Measurements from ENCODE around the gene SCAND1. TPM values are rescaled to one million over a fixed set of nuclear protein-coding genes. Genes with fewer than 3 reads are reported as not detected.
"Not testable (repeated sequence)": the region's sequence is repeated elsewhere in the genome, so short reads cannot be mapped to it uniquely, and the experiment has no call there.

Gene SCAND1
- total RNA-seq, 3 donors from 2014 or later = 87.5 to 103 (median 89.6) TPM

DNA sequence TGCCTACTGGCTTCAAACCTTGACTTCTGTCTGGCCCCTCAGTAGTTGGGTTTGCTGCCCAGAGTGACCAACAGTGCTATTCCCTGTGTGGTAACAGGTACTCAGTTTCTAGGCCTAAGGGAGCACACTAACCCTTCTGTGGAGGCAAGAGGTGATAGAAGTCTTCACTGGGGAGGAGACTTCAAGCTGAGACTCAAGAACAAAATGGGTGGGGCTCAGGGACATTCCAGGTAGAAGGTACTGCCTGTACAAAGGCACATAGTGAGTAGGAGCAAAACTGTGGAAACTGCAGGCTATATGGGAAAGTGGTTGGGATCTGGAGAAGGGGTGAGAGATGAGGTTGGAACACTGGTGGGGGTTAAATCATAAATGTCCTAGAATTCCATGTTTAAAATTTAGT lies 2.3 kb upstream of the SCAND1 start:
- H3K4me3 ChIP-seq = no peak overlapping the region
- H3K27me3 ChIP-seq = no peaks in the 10 kb centered on the region
- no peaks in the 10 kb centered on the region for H3K36me3 ChIP-seq
- H3K9me3 ChIP-seq = no peaks in the 10 kb centered on the region
- no peak for TF ChIP-seq POLR2A (IDR thresholded peaks at IDR 0.05)
- TF ChIP-seq POLR2AphosphoS5 (IDR thresholded peaks at IDR 0.05) = no peak
- TF ChIP-seq, protein P1, sequence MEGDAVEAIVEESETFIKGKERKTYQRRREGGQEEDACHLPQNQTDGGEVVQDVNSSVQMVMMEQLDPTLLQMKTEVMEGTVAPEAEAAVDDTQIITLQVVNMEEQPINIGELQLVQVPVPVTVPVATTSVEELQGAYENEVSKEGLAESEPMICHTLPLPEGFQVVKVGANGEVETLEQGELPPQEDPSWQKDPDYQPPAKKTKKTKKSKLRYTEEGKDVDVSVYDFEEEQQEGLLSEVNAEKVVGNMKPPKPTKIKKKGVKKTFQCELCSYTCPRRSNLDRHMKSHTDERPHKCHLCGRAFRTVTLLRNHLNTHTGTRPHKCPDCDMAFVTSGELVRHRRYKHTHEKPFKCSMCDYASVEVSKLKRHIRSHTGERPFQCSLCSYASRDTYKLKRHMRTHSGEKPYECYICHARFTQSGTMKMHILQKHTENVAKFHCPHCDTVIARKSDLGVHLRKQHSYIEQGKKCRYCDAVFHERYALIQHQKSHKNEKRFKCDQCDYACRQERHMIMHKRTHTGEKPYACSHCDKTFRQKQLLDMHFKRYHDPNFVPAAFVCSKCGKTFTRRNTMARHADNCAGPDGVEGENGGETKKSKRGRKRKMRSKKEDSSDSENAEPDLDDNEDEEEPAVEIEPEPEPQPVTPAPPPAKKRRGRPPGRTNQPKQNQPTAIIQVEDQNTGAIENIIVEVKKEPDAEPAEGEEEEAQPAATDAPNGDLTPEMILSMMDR (IDR thresholded peaks at IDR 0.05) = no peak
- intact Hi-C loops (cut with DNase I; ENCODE audit: low total_unique reads) = no loop called here
- H3K4me1 ChIP-seq = peaks cover 4 to 12% of the 10 kb centered on the region in 2 donors
- no peak overlapping the region for H3K27ac ChIP-seq
- no peak for DNase-seq (ENCODE audit: low spot score in 2 of 2)

DNA sequence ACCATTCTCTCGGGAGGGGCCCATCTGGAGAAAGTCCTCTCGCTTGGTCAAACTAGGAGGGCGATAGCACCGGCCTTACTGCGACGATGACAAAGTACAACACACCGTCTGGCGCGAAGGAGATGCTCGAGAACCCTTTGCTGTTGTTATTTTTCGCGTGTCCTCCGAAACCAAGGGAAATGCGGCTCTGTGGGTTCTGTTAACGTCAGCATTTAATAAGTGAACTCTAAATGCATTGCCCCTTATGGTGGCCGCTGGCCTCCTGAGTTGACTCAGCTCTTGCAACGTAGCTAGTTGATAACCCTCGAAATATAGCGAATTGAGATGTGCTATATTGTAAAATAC lies 577 bp upstream of the SCAND1 start:
- no peak for DNase-seq (ENCODE audit: low spot score in 2 of 2)
- TF ChIP-seq, protein P1 (IDR thresholded peaks at IDR 0.05) = no peak
- TF ChIP-seq POLR2A (IDR thresholded peaks at IDR 0.05) = no peak
- no peak for TF ChIP-seq POLR2AphosphoS5 (IDR thresholded peaks at IDR 0.05)
- intact Hi-C loops (cut with DNase I; ENCODE audit: low total_unique reads) = no loop called here
- Histone ChIP-seq H3K36me3 (no peaks in the 10 kb centered on the region), H3K27me3 (no peaks in the 10 kb centered on the region), H3K9me3 (no peaks in the 10 kb centered on the region), H3K27ac (peak overlapping the region; percentile 98 to 99), H3K4me1 (peaks cover 4 to 12% of the 10 kb centered on the region in 2 donors), H3K4me3 (peak overlapping the region; percentile 95 to 96 (median 95))

DNA sequence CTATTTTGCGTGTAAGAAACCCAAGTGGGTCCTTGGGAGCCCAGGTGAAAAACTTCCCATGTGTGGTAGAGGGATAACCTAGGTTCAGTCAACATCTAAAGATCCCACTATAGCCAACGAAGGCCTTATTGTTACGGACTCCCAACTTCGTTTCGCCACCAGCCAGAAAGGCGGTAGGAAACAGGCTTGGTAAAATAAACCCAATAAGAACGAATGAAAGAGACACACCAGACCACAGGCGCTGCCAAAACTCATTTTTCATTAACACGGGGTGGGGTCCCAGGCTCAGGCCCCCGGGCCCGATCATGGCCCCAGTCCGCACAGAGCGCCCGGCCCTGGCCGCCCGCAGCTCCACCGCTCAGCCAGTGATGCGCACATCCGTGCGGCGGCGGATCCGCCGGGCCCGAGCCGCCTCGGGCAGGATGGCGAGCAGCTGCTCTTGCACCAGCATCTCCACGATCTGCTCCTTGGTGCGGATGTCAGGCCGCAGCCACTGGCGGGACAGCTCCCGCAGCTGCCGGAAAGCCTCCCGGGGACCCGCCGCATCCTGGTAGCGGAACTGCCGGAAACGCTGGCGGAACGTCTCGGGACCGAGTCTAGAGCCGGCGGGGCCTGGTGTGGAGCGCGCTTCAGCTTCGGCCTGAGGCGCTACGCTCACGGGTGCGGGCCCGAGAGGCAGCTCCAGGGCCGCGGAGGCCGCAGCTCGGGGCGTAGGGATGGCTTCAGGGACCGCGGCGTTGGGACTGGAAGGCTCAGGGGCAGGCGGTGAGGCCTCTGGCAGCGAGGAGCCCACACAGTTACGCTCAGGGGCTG lies 709 bp downstream of the SCAND1 start:
- TF ChIP-seq, protein P1 (IDR thresholded peaks at IDR 0.05) = no peak
- TF ChIP-seq POLR2A (IDR thresholded peaks at IDR 0.05) (no peak), POLR2AphosphoS5 (IDR thresholded peaks at IDR 0.05) (peak in 1 of 3 donors; percentile 12)
- Histone ChIP-seq H3K27ac (peak overlapping the region; percentile 98 to 99), H3K36me3 (no peaks in the 10 kb centered on the region), H3K27me3 (no peaks in the 10 kb centered on the region), H3K4me1 (peaks cover 4 to 12% of the 10 kb centered on the region in 2 donors), H3K9me3 (no peaks in the 10 kb centered on the region), H3K4me3 (peak overlapping the region; percentile 95 to 96 (median 95))
- DNase-seq (ENCODE audit: low spot score in 2 of 2) = peak; percentile 27 to 61
- intact Hi-C loops (cut with DNase I; ENCODE audit: low total_unique reads) = no loop called here

DNA sequence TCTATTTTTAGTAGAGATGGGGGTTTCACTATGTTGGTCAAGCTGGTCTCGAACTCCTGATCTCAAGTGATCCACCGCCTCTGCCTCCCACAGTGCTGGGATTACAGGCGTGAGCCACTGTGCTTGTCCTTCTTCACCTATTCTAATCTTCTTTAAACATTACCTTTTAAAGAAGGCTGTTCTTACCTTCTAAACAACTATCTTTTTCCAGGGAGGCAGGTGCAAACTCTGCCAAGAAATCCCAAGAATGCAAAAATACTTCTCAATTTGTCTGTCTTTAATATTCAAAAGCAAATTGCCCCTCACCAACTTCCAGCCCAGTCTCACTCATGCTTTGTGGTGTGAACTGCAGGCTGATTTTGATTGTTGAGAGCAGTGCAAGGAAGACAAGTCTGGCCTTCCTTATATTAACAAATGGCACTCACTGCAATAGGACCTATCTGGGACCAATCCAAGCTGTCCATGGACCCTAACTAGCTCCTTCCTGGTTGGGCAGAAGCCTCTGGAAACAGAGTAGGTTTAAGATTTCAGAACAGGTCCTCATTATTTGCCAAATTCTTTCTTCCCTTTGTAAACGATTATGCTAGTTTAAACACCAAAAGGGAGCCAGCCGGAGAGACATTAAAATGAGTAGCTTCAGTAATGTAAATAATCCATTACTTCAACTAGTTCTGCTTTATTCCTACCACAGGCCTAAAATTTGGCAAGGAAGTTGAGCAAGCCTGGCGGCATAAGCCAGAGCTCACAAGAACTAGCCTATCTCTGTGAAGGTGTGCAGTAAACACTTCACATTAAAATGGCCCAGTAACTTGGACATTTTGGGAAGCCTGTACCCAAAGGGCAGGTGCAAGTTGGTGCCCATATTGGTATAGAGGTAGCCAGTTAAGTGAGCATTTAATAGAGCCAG lies 1.6 kb downstream of the SCAND1 start:
- no peaks in the 10 kb centered on the region for H3K9me3 ChIP-seq
- DNase-seq (ENCODE audit: low spot score in 2 of 2) = no peak
- no peaks in the 10 kb centered on the region for H3K36me3 ChIP-seq
- TF ChIP-seq, protein P1 (IDR thresholded peaks at IDR 0.05) = no peak
- TF ChIP-seq POLR2AphosphoS5 (IDR thresholded peaks at IDR 0.05) (no peak), POLR2A (IDR thresholded peaks at IDR 0.05) (no peak)
- H3K4me1 ChIP-seq = peaks cover 4 to 12% of the 10 kb centered on the region in 2 donors
- no peaks in the 10 kb centered on the region for H3K27me3 ChIP-seq
- H3K4me3 ChIP-seq = peak overlapping the region; percentile 95 to 96 (median 95)
- H3K27ac ChIP-seq = peak overlapping the region; percentile 98 to 99
- intact Hi-C loops (cut with DNase I; ENCODE audit: low total_unique reads) = no loop called here

DNA sequence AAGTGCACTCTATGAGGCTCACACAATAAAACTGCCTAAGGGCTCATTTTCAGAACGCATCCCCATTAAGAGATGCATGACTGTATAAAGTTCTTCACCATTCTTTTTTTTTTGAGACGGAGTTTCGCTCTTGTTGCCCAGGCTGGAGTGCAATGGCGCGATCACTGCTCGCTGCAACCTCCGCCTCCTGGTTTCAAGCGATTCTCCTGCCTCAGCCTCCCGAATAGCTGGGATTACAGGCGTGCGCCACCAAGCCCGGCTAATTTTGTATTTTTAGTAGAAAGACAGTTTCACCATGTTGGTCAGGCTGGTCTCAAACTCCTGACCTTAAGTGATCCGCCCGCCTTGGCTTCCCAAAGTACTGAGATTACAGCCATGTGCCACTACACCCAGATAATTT lies 2.2 kb downstream of the SCAND1 start:
- Histone ChIP-seq H3K27ac (peak overlapping the region; percentile 98 to 99), H3K4me1 (peaks cover 4 to 12% of the 10 kb centered on the region in 2 donors)
- H3K27me3 ChIP-seq; H3K36me3 ChIP-seq; intact Hi-C loops (cut with DNase I; ENCODE audit: low total_unique reads); H3K4me3 ChIP-seq; DNase-seq (ENCODE audit: low spot score in 2 of 2); H3K9me3 ChIP-seq: not testable (repeated sequence)

Measured in breast epithelium (tissue), 4 donors.